GM12872 (cell line): Measurements from ENCODE around the gene CEP72.
A peak's percentile ranks its signal among the peaks of the same experiment; 100 is the strongest.

Experiments
- CTCF ChIP-seq: IDR thresholded peaks from 3 replicates; pipeline ENCODE4 v1.5.1; 2011; ENCODE audit warnings: low read depth, mild to moderate bottlenecking, low read length, moderate library complexity; ENCODE audit not compliant: insufficient read depth

The CEP72 gene

GRCh38 chr5:638501-639252 lies 26.5 kb downstream of the CEP72 start:
- TF ChIP-seq CTCF = no peak

- TF ChIP-seq CTCF = no peak
These were observed 27.1 kb downstream of the CEP72 start for GRCh38 chr5:639253-639530.

- TF ChIP-seq CTCF = no peak
These were observed 27.6 kb downstream of the CEP72 start for GRCh38 chr5:639584-640213.

- no peak for TF ChIP-seq CTCF
These were observed 28.6 kb downstream of the CEP72 start for GRCh38 chr5:640461-641330.

- no peak for TF ChIP-seq CTCF
These were observed 29.2 kb downstream of the CEP72 start for GRCh38 chr5:641331-641765.

- no peak for TF ChIP-seq CTCF
These were observed 30.3 kb downstream of the CEP72 start for GRCh38 chr5:642481-642880.

- TF ChIP-seq CTCF = peak; percentile 32; the same call in 2 of the 3 replicates
These were observed 31.2 kb downstream of the CEP72 start for GRCh38 chr5:643351-643801.
